Esophagus (tissue), 2 donors: ENCODE measurements around the gene IL20. TPM values are rescaled to one million over a fixed set of nuclear protein-coding genes. Genes with fewer than 3 reads are reported as not detected.
"Not testable (repeated sequence)": the region's sequence is repeated elsewhere in the genome, so short reads cannot be mapped to it uniquely, and the experiment has no call there.

Source experiments
- H3K27ac ChIP-seq, 2 donors: one replicate each; pipeline ENCODE4 v1.5.1; 2013; ENCODE audit warnings: low read depth in 2 of 2, mild to moderate bottlenecking in 2 of 2, inconsistent platforms in 1 of 2, low read length in 1 of 2, moderate library complexity in 1 of 2
- H3K27me3 ChIP-seq, 2 donors: one replicate each; pipeline ENCODE4 v1.6.1; 2013; ENCODE audit warnings: low read length in 2 of 2, control low read depth in 1 of 2, mild to moderate bottlenecking in 1 of 2; ENCODE audit not compliant: insufficient read depth in 2 of 2, control insufficient read depth in 1 of 2
- H3K36me3 ChIP-seq, 2 donors: one replicate each; pipeline ENCODE4 v1.6.1; 2013; ENCODE audit warnings: low read length in 1 of 2; ENCODE audit not compliant: control insufficient read depth in 2 of 2, insufficient read depth in 2 of 2
- H3K4me1 ChIP-seq, 2 donors: one replicate each; pipeline ENCODE4 v1.6.1; 2013; ENCODE audit warnings: low read length in 1 of 2; ENCODE audit not compliant: control insufficient read depth in 2 of 2, insufficient read depth in 2 of 2
- H3K4me3 ChIP-seq, 2 donors: one replicate each; pipeline ENCODE4 v1.5.1; 2013; ENCODE audit warnings: low read length in 2 of 2, mild to moderate bottlenecking in 2 of 2, low read depth in 1 of 2, moderate library complexity in 1 of 2
- H3K9me3 ChIP-seq, 2 donors: one replicate each; pipeline ENCODE4 v1.6.1; 2013; ENCODE audit warnings: mild to moderate bottlenecking in 2 of 2, low read depth in 1 of 2, low read length in 1 of 2, moderate library complexity in 1 of 2; ENCODE audit not compliant: control insufficient read depth in 2 of 2, insufficient read depth in 1 of 2
- WGBS, 2 donors: extraction: QIAGEN DNeasy Blood & Tissue Kit; methylation state at CpG; one replicate each; pipeline ENCODE4 v1.1.7; 2013; 5-methylcytosine and 5-hydroxymethylcytosine counted together
- polyA plus RNA-seq, 2 donors: library from polyadenylated mRNA; stranded (reverse); fragments of 200-250 nt; gene quantifications; one replicate each; pipeline ENCODE4 v1.2.3, GENCODE V29; 2013
- donor health status: healthy with polysubstance abuse.
- donor health status: Bipolar disorder and iron deficiency.

IL20 gene
- polyA plus RNA-seq, 2 donors = 0.05 TPM; not detected in 1

DNA sequence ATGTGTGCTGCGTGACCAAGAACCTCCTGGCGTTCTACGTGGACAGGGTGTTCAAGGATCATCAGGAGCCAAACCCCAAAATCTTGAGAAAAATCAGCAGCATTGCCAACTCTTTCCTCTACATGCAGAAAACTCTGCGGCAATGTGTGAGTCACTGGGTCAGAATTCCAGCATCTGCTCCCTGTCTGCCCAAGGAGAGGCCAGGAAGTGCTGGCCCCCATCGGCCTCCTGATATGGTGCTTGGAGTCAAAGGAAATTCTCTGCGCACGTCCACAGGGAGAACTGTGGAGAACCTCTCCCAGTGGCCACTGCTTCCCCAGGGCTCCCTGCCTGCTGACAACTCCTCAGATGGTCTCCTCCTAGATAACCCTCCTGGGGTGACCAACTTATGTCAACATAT lies 25.6 kb upstream of the IL20 start:
- H3K9me3 ChIP-seq = no peaks in the 10 kb centered on the region
- no peak overlapping the region for H3K27ac ChIP-seq
- no peaks in the 10 kb centered on the region for H3K36me3 ChIP-seq
- peaks cover 0 to 1% of the 10 kb centered on the region in 2 donors for H3K27me3 ChIP-seq
- H3K4me1 ChIP-seq = peaks cover 0 to 2% of the 10 kb centered on the region in 2 donors
- no peak overlapping the region for H3K4me3 ChIP-seq
- 89 to 91% methylated on average over 7 of the region's 7 CpGs for WGBS, 2 donors

DNA sequence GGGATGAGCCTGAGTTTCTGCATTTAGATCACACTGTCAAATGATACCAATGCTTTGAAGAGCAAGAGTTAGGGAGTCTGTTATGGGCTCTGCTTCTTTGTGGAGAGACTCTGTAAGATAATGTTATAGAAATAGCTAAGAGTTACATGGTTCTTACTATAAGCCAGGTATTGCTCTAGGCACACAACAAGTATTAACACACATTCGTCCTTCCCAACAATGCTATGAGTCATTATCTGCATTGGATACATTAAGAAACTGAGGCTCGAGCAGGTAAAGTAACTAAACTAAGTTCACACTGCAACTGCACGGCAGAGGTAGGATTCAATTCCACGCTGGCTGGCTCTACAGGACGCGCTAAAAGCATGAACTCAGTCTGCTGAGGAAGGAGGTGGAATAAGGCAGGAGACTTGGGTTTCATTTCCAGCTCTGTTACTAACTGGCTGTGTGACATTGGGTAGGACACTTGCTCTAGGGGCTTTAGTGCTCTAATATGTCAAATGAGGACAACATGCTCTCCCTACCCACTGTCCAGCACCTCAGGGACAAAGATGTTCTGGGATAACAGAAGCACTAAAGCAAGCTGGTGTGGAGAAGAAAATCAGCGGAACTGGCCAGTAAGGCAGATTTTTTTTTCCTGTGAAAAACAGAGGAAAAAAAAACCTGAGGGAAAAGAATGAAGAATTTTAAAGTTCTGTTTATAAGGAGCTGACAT lies 23.7 kb upstream of the IL20 start:
- Histone ChIP-seq H3K27ac (no peak overlapping the region), H3K4me1 (peaks cover 0 to 2% of the 10 kb centered on the region in 2 donors), H3K36me3 (no peaks in the 10 kb centered on the region), H3K27me3 (no peaks in the 10 kb centered on the region), H3K4me3 (no peak overlapping the region), H3K9me3 (no peaks in the 10 kb centered on the region)
- WGBS, 2 donors = 74 to 77% methylated on average over 7 of the region's 7 CpGs

DNA sequence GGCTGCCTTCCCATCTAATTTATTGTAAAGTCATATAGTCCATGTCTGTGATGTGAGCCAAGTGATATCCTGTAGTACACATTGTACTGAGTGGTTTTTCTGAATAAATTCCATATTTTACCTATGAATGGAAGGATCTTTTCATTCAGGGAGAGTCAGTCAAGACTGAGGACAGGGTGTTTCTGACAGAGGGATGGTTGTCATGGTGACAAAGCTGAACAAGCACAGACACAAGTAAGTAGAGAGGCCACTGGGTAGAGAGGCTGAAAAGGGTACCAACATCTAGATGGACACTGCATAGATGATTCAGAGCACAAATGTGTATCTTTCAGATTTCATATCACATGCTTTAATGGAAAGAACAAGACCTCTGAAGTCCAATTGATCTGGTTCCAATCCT lies 22.6 kb upstream of the IL20 start:
- Histone ChIP-seq H3K27me3 (no peaks in the 10 kb centered on the region), H3K27ac (no peak overlapping the region), H3K4me1 (peaks cover 0 to 2% of the 10 kb centered on the region in 2 donors), H3K36me3 (no peaks in the 10 kb centered on the region), H3K4me3 (no peak overlapping the region), H3K9me3 (no peaks in the 10 kb centered on the region)

DNA sequence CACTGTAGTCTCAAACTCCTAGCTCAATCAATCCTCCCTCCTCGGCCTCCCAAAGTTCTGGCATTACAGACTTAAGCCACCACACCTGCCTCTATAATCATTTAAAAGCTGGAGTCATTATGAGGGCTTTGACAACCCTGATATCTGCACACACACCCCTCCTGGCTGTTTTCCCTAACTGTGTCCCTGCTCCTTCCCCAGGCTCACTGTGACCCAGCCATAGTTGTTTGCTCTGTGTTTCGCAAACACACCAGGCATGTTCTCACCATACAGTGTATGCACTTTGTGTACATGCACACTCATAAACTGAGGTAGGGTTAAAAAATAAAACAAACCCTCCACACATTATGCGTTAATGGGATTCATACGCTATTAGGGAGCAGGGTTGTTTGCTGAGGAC lies 21.8 kb upstream of the IL20 start:
- no peaks in the 10 kb centered on the region for H3K9me3 ChIP-seq
- 77 to 93% methylated on average over 4 of the region's 4 CpGs for WGBS, 2 donors
- H3K27me3 ChIP-seq = no peaks in the 10 kb centered on the region
- peaks cover 0 to 2% of the 10 kb centered on the region in 2 donors for H3K4me1 ChIP-seq
- no peaks in the 10 kb centered on the region for H3K36me3 ChIP-seq
- no peak overlapping the region for H3K27ac ChIP-seq
- H3K4me3 ChIP-seq = no peak overlapping the region

DNA sequence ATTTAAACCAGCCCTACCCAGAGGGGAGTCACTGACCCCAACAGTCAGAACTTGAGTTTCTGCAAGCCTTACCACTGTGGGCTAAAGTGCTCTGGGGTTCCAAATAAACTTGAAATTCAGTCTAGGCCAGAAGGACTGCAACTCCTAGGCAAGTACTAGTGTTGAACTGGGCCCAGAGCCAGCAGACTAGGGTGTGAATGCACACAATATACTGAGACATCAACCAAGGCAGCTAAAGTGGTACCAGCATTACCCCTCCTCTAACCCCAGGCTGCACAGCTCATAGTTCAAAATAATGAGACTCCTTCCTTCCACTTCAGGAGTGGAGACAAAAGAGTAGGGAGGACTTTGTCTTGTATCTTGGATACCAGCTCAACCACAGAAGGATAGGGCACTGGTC lies 18.9 kb upstream of the IL20 start:
- H3K4me3 ChIP-seq = no peak overlapping the region
- no peaks in the 10 kb centered on the region for H3K36me3 ChIP-seq
- no peaks in the 10 kb centered on the region for H3K9me3 ChIP-seq
- H3K27ac ChIP-seq = no peak overlapping the region
- no peaks in the 10 kb centered on the region for H3K27me3 ChIP-seq
- no peaks in the 10 kb centered on the region for H3K4me1 ChIP-seq

DNA sequence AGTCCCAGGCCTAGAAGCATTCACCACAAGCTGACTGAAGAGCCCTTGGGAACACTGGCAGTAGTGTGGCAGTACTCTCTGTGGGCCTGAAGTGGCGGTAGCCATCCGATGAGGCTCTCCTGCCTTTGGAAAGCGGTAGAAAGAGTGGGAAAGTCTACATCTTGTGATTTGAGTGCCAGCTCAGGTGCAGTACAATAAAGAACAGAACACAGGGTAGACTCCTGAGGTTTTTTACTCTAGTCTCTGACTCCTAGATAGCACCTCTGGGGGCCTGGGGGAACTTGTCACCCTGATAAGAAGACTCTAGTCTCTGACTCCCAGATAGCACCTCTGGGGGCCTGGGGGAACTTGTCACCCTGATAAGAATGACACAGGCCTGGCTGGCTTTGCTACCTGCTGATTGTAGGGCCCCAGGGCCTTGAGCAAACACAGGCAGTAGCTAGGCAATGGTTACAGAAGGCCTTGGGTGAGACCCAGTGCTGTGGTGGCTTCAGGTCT lies 18.0 kb upstream of the IL20 start:
- Histone ChIP-seq H3K9me3 (no peaks in the 10 kb centered on the region), H3K4me1 (no peaks in the 10 kb centered on the region), H3K4me3 (no peak overlapping the region), H3K27me3 (no peaks in the 10 kb centered on the region), H3K27ac (no peak overlapping the region), H3K36me3 (no peaks in the 10 kb centered on the region)
- 88 to 94% methylated on average over 3 of the region's 3 CpGs for WGBS, 2 donors

DNA sequence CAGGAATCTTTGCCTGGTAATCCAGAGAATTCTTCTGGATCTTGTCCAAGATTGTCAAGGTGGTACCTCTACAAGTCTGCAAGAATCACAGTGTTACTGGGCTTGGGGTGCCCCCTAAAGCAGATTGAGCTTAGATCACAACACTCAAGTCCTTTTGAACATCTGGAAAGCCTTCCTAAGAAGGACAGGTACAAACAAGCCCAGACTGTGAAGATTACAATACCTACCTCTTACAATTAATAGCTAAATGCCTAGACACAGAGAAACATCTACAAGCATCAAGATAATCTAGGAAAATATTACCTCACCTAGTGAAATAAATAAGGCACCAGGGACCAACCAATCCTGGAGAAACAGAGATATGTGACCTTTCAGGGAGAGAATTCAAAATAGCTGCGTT lies 17.5 kb upstream of the IL20 start:
- Histone ChIP-seq H3K9me3 (no peaks in the 10 kb centered on the region), H3K27ac (no peak overlapping the region), H3K27me3 (no peaks in the 10 kb centered on the region), H3K36me3 (no peaks in the 10 kb centered on the region), H3K4me1 (no peaks in the 10 kb centered on the region), H3K4me3 (no peak overlapping the region)
- WGBS, 2 donors = 85 to 86% methylated on average over 1 of the region's 1 CpG

DNA sequence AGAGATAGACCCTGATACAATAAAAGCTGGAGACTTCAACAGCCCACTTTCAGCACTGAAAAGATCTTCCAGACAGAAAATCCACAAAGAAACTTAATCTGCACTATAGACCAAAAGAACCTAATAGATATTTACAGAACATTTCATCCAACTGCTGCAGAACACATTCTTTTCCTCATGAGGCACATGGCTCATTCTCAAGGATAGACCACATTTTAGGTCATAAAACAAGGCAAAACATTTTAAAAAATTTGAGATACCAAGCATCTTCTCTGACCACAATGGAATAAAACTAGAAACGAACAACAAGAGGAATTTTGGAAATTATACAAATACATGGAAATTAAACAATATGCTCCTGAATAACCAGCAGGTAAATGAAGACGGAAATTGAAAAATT lies 15.0 kb upstream of the IL20 start:
- H3K36me3 ChIP-seq = no peaks in the 10 kb centered on the region
- 80 to 87% methylated on average over 2 of the region's 2 CpGs for WGBS, 2 donors
- no peak overlapping the region for H3K27ac ChIP-seq

DNA sequence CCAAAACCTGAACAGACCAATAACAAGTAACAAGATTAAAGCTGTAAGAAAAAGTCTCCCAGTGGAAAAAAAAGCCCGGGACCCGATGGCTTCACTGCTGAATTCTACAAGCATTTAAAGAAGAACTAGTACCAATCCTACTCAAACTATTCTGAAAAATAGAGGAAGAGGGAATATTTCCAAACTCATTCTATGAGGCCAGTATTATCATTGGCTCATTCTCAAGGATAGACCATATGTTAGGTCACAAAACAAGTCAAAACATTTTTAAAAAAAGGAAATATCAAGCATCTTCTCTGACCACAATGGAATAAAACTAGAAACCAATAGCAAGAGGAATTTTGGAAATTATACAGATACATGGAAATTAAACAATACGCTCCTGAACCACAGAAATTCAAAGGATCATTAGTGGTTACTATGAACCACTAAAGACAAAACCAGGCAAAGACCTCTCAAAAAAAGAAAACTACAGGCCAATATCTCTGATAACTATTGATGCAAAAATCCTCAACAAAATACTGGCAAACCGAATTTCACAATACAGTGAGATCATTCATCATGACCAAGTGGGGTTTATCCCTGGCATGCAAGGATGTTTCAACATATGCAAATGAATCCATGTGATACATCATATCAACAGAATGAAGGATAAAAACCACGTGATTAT lies 13.9 kb upstream of the IL20 start:
- H3K36me3 ChIP-seq = no peaks in the 10 kb centered on the region
- H3K27ac ChIP-seq = no peak overlapping the region
- no peaks in the 10 kb centered on the region for H3K27me3 ChIP-seq
- no peaks in the 10 kb centered on the region for H3K9me3 ChIP-seq
- H3K4me1 ChIP-seq = no peaks in the 10 kb centered on the region
- H3K4me3 ChIP-seq = no peak overlapping the region
- 63 to 64% methylated on average over 5 of the region's 5 CpGs for WGBS, 2 donors

More for the DNA sequence above, 15.0 kb upstream of the IL20 start:
- Histone ChIP-seq H3K4me1 (no peaks in the 10 kb centered on the region), H3K9me3 (no peaks in the 10 kb centered on the region), H3K4me3 (no peak overlapping the region), H3K27me3 (no peaks in the 10 kb centered on the region)

DNA sequence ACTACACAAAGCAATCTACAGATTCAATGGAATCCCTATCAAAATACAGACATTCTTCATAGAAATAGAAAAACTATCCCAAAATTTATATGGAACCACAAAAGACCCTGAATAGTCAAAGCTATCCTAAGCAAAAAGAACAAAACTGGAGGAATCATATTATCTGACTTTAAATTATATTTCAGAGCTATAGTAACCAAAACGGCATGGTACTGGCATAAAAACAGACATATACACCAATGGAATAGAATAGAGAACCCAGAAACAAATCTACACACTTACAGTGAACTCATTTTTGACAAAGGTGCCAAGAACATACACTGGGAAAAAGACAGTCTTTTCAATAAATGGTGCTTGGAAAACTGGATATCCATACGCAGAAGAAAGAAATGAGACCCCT lies 12.8 kb upstream of the IL20 start:
- H3K36me3 ChIP-seq = not testable (repeated sequence)
- 95 to 96% methylated on average over 2 of the region's 2 CpGs for WGBS, 2 donors

More for the DNA sequence above, 12.8 kb upstream of the IL20 start:
- H3K4me1 ChIP-seq, H3K4me3 ChIP-seq, H3K27ac ChIP-seq, H3K27me3 ChIP-seq, H3K9me3 ChIP-seq: not testable (repeated sequence)
